Measurements from ENCODE around the gene FOXF1.
A peak's percentile ranks its signal among the peaks of the same experiment; 100 is the strongest.

The FOXF1 gene

DNA sequence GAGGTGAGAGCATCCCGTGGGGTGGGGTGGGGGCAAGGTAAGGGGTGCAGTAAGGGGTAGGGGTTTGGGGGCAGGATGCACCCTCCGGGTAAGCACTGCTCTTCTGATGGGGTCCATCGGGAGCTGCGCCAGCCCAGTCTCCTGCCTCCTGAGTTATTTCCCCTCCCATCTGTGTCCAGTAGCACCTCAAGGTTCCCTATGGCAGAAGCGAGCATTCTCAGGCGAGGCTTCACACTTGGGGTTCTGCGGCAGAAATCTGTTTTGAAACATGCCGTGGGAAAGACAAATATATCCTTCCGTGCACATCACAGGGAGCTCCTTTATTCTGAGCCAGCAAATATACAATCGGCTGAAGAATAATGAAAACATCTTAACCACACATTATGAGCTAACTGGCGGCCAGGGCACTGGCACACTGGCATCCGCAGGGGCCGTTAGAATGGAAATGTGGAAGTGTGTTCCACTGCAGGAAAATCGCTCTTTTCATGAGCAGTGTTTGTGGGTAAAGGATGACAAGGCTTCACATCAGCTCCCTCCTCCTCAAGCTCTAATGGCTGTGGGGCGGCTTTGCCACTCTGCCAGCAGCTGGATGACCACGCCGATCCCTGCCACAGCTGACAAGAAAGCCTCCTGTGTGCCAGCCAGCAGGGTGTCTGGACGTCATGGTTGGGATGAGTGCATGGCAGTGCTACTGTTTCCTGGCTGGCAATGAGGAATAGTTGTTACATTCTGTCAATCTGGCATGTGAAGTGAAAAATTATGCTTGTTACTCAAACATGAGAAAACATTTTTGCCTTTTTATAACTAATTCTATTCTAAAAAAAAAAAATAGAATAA lies 24.7 kb downstream of the FOXF1 start:
- no peak for DNase-seq

DNA sequence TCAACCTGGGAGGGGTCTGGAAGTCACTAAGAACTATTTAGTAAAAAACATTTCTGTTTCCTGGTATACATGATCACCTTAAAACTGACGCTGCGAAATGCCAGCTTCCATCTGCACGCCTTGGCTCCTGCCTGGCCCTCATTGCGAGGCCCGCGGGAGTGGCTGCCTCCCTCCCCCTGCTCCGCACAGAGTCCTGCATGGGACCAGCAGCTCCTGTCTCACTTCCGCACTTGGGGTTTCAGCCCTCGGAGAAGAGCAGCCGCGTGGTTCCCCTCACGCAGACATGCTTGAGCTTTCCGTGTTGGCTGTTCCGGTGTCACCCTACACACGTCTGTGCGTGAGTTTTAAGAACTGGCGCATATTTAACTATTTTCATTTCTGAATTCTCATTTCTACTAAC lies 26.3 kb downstream of the FOXF1 start:
- no peak for DNase-seq

DNA sequence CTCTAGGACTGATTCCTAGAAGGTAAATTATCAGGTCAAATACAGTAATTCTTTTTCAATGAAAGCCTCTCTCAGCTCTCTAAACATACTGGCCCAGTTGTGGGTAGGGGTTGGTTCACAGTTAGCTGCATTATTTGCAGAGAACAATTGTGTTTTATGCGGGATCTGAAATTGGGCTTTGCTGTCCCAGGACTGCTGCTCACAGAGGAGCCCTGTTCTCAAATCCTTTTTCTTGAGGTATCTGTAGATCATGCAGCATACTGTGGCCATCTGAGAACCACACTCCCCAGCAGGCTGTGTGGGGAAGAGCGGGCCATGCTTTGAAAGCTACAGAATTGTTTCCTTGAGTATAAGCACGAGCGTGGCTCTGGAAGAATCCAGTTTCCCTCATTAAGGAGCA lies 27.2 kb downstream of the FOXF1 start:
- DNase-seq = no peak

- no peak for DNase-seq
Measured at GRCh38 chr16:86538196-86538780, 28.0 kb downstream of the FOXF1 start.

- DNase-seq = no peak
Measured at GRCh38 chr16:86540894-86541293, 30.6 kb downstream of the FOXF1 start.

DNA sequence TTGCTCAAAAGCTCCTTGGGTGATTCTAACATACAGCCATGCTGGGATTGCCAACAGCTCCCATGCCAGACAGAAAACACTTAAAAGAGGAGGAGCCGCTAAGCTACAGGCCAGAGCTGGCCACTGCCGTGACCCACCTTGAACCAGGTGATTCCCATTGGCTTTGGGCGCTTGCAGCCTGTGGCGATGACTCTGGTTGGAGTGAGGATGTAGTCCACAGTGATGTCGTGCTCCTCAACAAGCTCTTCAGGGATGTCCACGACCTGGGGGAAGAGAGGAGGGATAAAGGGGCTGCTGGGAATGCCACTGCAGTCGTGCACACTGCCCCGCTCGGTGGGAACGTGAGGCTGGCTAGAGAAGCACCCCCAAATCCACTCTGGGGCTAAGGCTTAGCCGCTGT lies 31.2 kb downstream of the FOXF1 start:
- no peak for DNase-seq

DNA sequence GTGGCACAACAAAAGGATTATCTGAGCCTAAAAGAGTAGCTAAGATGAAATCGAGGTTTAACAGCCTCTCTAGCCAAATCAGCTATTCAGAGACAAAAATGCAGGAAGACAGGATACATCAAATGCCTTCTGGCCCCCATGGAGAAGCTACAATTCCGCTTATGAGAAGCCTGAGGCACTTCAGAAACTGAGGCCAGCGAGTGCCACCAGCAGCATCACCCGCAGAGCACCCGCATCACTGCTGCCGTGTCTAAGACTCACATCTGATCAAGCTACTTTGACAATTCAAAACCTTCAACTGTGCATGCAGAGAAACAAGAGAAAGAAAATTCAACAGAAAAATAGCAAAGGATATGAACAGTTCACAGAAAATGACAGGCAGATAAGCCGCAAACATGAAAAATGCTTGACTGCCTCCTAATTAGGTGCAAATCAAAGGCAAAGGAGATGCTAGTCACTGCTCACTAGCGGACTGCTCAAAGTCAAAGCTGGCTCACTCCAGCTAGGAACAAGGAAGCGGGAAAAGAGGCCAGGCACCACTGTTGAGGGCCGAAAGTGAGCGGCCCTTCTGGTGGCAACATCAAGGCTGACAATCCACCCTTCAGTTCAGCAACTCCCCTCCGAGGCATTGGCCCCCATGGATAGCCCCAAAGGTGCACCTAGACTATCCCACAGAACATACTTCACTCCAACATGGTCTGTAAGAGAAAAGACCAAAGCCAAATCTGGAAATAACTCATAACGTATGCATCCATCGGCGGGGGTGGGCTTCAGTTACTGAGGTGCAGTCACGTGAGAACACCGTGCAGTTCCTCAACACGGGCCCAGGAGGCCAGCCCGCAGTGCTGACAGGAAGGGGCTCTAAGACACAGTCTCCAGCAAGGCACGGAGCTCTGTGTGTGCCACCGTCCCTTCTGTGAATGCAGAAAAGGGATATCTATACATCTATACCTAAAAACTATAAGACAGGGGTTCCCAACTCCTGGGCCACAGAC lies 32.7 kb downstream of the FOXF1 start:
- DNase-seq = no peak

DNA sequence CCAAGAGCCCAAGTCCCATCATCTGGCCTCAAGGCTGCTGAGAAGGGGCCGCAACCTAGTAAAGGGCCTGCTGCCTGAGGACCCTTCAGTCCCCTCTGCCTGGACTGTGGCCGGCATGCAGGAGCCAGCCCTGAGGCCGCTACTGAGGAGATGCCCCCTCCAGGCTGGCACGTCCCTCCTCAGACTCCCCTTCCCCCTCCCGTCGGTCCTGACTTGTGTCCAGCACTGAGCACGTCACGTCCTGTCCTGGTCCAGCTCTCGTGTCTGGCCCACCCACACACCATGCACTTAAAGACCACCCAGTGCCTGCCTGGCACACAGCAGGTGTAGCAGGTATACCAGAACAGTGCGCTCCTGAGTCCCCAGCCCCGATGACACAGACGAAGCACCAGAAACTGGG lies 35.2 kb downstream of the FOXF1 start:
- no peak for DNase-seq

DNA sequence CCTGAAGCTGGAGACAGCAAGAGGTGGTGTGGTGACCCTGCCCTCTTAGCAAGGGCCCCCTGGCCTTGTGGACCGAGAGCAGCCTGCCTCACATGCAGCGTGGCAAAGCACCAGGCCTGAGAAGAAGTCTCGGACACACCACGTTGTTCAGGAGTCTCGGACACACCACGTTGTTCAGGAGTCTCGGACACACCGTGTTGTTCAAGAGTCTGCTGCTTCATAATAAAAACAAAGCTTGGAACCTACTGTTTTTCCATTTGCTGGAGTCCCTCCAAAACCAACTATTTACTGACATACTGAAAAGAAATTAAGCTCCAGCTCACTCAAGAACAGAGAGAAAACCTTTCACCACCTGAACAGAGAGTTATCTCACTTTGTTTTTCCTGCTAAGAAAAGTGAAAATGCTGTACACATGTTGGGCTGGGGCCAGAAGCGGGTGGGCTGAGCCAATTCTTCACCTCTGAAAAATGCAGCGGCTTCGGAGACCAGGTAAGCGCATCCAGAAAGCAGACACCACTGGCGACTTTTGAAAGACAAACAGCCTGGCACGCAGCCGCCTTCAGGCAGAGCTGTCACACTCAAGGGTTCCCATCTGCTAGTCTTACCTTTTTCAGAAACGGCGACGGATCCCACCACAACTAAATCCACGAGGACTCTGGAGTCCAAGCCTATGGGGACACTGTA lies 35.8 kb downstream of the FOXF1 start:
- no peak for DNase-seq

DNA sequence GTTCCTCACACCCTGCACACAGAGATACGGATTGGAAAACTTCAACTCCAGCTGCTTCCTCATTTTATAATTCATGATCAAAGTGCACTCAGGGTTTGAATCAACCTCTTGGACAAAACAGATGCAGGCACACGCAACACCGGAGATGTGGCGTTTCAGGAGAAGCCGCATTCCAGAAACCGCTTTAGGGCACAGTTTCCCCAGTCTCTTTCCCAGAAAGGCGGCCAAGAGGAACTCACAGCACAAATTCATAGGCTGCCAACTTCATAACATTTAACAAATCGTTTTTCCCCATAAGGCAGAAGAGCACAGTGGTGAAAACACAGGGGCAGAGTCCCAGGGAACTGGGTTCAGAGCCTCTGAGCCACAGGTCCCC lies 36.3 kb downstream of the FOXF1 start:
- no peak for DNase-seq

- DNase-seq = no peak
Measured at GRCh38 chr16:86547286-86547685, 37.0 kb downstream of the FOXF1 start.

- DNase-seq = no peak
Measured at GRCh38 chr16:86549076-86549892, 39.0 kb downstream of the FOXF1 start.

DNA sequence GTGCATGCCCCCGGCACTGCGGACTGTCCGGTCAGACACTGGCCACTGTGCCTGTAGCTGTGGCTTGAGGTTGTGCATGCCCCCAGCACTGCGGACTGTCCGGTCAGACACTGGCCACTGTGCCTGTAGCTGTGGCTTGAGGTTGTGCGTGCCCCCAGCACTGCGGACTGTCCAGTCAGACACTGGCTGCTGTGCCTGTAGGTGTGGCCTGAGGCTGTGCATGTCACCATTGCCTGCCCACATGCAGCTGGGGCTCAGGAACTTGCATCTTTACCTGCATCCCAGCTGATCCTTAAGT lies 39.5 kb downstream of the FOXF1 start:
- no peak for DNase-seq

GRCh38 chr16:86550281-86550680 lies 40.0 kb downstream of the FOXF1 start:
- no peak for DNase-seq

GRCh38 chr16:86553356-86553755 lies 43.0 kb downstream of the FOXF1 start:
- DNase-seq = no peak

DNA sequence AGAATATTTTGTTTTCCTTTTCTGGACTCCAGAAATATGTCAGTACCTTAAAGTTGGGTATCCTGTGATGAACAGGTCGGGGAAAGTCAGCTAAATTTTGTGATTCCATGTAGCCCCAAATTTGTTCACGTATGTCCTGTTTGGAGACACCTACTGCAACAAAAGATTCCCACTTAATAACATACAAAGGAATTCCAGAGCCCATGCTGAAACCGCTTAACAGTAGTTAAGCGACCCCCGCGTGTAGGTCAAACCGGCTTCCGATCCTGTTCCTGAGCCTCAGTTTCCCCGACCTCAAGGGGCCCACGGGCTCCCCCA lies 44.2 kb downstream of the FOXF1 start:
- no peak for DNase-seq

DNA sequence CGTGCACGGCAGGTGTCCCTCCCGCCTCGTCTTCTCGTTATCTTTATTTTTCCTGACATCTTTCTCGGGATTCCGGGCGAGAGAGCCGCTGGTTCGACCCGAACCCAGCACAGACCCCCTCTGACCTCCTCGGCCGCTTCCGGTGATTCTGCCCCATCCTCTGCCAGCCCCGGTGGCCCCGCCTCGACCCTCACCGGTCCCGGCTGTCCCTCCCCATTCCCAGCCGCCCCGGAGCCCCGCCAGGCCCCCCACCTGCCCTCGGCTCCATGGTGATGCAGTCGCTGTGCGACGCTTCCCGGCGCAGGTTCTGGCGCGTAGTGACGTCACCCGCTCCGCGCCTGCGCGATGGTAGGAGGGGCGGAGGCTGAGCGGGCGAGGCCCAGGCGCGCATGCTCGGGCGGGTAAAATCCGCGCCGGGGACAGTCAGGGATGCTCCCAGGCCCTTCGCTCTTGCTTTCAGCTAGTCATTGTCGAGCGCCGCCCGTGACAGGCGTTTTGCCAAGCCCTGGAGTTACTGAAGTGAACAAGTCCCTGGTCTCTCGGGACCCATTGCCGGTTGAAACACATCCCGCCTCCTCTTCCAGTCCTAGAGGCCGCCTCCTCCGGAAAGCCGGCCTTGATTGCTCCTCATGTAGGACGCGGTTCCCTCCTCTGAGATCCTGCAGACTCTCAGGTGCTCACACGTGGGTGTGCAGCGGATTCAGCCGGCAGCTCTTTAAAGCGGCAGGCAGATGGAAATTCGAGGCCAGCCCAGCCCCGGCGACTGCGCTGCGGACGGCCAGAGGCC lies 44.8 kb downstream of the FOXF1 start, which contains the start of gene MTHFSD:
Gene MTHFSD (minus strand): TSS at position 319 of the 787 bp plus-strand sequence. CDS start 51 bp downstream, at position 268.
- peak; percentile 95 for DNase-seq

DNA sequence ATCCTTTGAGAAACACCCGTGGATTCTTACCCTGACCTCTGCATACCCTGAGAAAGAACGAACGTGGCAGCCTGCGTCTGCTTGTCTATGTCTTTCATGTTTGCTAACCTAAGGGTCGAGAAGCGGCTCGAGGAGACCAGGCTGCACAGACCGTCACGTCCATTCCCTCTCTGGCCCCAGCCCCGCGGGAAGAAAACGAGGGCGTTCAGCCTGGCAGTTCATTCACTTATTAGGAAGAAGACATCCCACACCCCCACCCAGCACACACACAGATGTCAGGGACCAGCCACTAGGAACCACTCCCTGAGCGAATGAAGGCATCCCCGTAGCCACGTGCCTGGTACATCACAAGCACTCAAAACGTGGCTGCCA lies 45.4 kb downstream of the FOXF1 start:
- no peak for DNase-seq

DNA sequence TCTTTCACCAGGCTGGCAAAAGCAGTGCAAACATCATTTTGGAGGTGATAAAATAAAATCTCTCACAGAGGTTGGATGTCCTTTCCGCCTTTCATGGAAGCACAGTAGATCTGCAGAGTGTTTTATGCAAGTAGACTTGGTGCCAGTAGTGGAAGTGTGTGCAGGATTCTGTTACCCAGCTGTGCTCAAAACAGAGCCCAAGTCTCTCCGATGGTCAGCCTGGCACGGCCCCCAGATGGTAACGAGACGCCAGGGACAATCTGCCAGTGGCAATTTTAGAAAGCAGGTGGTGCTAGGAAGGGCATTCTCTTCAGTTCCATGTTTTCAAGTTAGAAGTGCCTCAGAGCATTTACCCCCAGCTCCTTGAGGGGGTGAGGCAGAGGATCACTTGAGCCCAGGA lies 46.2 kb downstream of the FOXF1 start:
- DNase-seq = no peak

DNA sequence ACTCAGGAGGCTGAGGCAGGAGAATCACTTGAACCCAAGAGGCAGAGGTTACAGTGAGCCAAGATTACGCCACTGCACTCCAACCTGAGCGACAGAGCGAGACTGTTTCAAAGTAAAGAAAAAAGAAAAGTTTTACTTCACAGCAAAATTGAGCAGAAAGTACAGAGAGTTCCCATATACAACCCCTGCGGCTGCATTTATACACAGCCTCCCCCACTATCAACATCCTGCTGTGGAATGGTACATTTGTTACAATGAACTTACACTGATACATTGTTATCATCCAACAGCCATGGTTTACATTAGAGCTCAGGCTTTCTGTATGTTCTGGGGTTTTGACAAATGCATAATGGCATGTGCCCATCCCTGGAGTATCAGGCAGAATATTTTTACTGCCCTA lies 47.3 kb downstream of the FOXF1 start:
- no peak for DNase-seq

DNA sequence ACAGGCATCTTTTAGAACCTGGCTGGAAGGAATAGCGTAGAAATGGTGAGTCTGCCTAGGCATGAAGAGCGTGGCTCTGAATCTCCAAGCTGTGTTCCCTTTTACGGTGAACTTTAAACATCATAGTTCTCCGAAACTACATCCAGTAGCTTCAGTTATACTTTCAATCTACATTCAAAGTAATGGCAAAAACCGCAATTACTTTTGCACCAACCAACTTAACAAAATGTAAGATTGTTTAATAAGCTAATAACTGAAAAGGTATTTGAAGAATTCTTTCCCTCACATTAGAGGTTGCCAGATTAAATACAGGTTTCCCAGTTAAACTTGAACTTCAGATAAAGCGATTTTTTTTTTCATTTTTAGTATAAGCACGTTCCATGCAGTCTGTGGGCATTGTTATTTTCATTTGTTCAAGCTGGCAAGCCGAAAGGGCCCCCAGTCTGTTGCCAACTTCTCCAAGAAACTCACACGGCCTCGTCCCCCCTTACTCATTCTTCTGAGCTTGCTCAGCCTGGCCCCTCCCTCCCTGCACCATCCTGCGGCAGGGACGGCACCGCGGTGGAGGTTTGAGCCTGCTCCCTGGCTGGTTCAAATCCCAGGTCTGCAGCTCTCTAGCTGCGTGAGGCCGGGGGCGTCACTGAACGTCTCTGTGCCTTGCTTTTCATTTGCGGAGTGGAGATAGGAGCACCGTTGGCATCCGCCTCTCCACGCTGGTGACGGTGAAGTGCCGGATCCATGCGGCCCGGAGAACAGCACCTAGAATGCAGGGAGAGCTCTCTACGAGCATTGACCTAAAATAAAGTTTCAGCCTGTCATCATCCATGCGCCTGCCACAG lies 48.2 kb downstream of the FOXF1 start:
- no peak for DNase-seq

Data from CD4-positive, alpha-beta T cell treated with Interleukin-17A for 1 hour (primary cell).